Left lung (tissue), 10 donors: ENCODE measurements around the gene CEL. TPM values are rescaled to one million over a fixed set of nuclear protein-coding genes. Genes with fewer than 3 reads are reported as not detected.
A peak's percentile ranks its signal among the peaks of the same experiment; 100 is the strongest.
"Not testable (repeated sequence)": the region's sequence is repeated elsewhere in the genome, so short reads cannot be mapped to it uniquely, and the experiment has no call there.

Source experiments
- ATAC-seq: fragments of 200-7000 bp; cut with Tn5 transposase; one replicate; pipeline ENCODE4 v1.9.1; 2020; ENCODE audit warnings: moderate library complexity
- DNase-seq, 4 donors: peaks; one replicate each; pipeline ENCODE4 v3.0.0-alpha.2; 2013 to 2020
- H3K27ac ChIP-seq, 2 donors: fragments of 200-600 bp; sonication (generic) in 1 of 2; one replicate each; pipeline versions ENCODE4 v1.5.0 to v1.8.0; 2020 to 2021
- H3K27me3 ChIP-seq, 2 donors: fragments of 200-600 bp; sonication (generic) in 1 of 2; one replicate each; pipeline versions ENCODE4 v1.5.0 to v1.8.0; 2020 to 2021
- H3K36me3 ChIP-seq, 2 donors: fragments of 200-600 bp; sonication (generic) in 1 of 2; one replicate each; pipeline versions ENCODE4 v1.5.0 to v1.8.0; 2020 to 2021
- H3K4me1 ChIP-seq, 2 donors: fragments of 200-600 bp; one replicate each; pipeline ENCODE4 v1.8.0; 2021
- H3K4me3 ChIP-seq, 2 donors: fragments of 200-600 bp; sonication (generic) in 1 of 2; one replicate each; pipeline versions ENCODE4 v1.5.0 to v1.8.0; 2020 to 2021; ENCODE audit warnings: mild to moderate bottlenecking in 1 of 2
- H3K9me3 ChIP-seq, 2 donors: fragments of 200-600 bp; sonication (generic) in 1 of 2; one replicate each; pipeline versions ENCODE4 v1.5.0 to v1.8.0; 2020 to 2021
- CTCF ChIP-seq, 2 donors: fragments of 200-600 bp; sonication (generic) in 1 of 2; IDR thresholded peaks; one replicate each; pipeline versions ENCODE4 v1.5.0 to v1.8.0; 2021; ENCODE audit warnings: antibody characterized with exemption in 2 of 2
- intact Hi-C, 2 donors: fragments of 100-400 bp; cut with DNase I; formaldehyde crosslinking; loops; one replicate each; pipeline versions ENCODE4 v1.11.2 to v1.14.2; 2022
- polyA plus RNA-seq, 6 donors: library from polyadenylated mRNA; unstranded; fragments of 120-200 nt; gene quantifications; one replicate each; pipeline ENCODE4 v1.2.1, GENCODE V29; 2013; ENCODE audit not compliant: insufficient read length in 6 of 6
- total RNA-seq, 2 donors: library from RNA; stranded (reverse); fragmentation: NEBNext Ultra II Directional; extraction: Animal tissue kit (Norgen Biotek cat#: 25700); gene quantifications; one replicate each; pipeline ENCODE4 v1.2.1, GENCODE V29; 2021
- donor health status: DM: no; HTN: yes; CAD: no.
- donor health status: DM: no; HTN: no; CAD: no.

CEL gene
- total and polyA plus RNA-seq, 8 donors = 0.47 to 2.6 (median 2.0) TPM

GRCh38 chr9:133080161-133080560, 18.4 kb downstream of the CEL start:
- no peak overlapping the region for H3K27ac ChIP-seq
- intact Hi-C loops = no loop called here
- TF ChIP-seq CTCF (IDR thresholded peaks at IDR 0.05) = no peak

GRCh38 chr9:133080786-133081779, 19.3 kb downstream of the CEL start:
- H3K27me3 ChIP-seq, H3K27ac ChIP-seq, H3K4me3 ChIP-seq, H3K4me1 ChIP-seq, H3K9me3 ChIP-seq, ATAC-seq, intact Hi-C loops, H3K36me3 ChIP-seq: not testable (repeated sequence)
- peak in 1 of 4 donors; percentile 47 for DNase-seq

More at GRCh38 chr9:133080161-133080560, 18.4 kb downstream of the CEL start:
- H3K9me3 ChIP-seq = no peaks in the 10 kb centered on the region
- ATAC-seq (no peak), DNase-seq (no peak)
- H3K4me1 ChIP-seq = no peaks in the 10 kb centered on the region
- peaks cover 0 to 4% of the 10 kb centered on the region in 2 donors for H3K27me3 ChIP-seq
- H3K36me3 ChIP-seq = no peaks in the 10 kb centered on the region
- no peak overlapping the region for H3K4me3 ChIP-seq

GRCh38 chr9:133081957-133082644, 20.3 kb downstream of the CEL start:
- H3K9me3 ChIP-seq, H3K36me3 ChIP-seq, H3K27me3 ChIP-seq, H3K4me3 ChIP-seq, intact Hi-C loops, H3K4me1 ChIP-seq, H3K27ac ChIP-seq, ATAC-seq: not testable (repeated sequence)
- peak in 1 of 4 donors; percentile 39 for DNase-seq

GRCh38 chr9:133083688-133084087, 21.9 kb downstream of the CEL start:
- H3K27me3 ChIP-seq, H3K9me3 ChIP-seq, H3K27ac ChIP-seq, H3K4me1 ChIP-seq, intact Hi-C loops, H3K36me3 ChIP-seq, ATAC-seq, H3K4me3 ChIP-seq: not testable (repeated sequence)
- peak in 1 of 4 donors; percentile 66 for DNase-seq

- H3K27ac ChIP-seq, H3K27me3 ChIP-seq, H3K4me1 ChIP-seq, H3K4me3 ChIP-seq, H3K9me3 ChIP-seq, ATAC-seq, intact Hi-C loops, H3K36me3 ChIP-seq: not testable (repeated sequence)
- peak in 1 of 4 donors; percentile 47 for DNase-seq
Observed at GRCh38 chr9:133086212-133086860, 24.6 kb downstream of the CEL start.

- peak in 1 of 4 donors; percentile 30 for DNase-seq
- no peak for ATAC-seq
- intact Hi-C loops = no loop called here
- H3K27me3 ChIP-seq = peaks cover 0 to 3% of the 10 kb centered on the region in 2 donors
- no peaks in the 10 kb centered on the region for H3K4me1 ChIP-seq
- H3K9me3 ChIP-seq = no peaks in the 10 kb centered on the region
- no peaks in the 10 kb centered on the region for H3K36me3 ChIP-seq
- no peak for TF ChIP-seq CTCF (IDR thresholded peaks at IDR 0.05)
- H3K27ac ChIP-seq = no peak overlapping the region
- no peak overlapping the region for H3K4me3 ChIP-seq
Observed at GRCh38 chr9:133086894-133087293, 25.1 kb downstream of the CEL start.
